ENCODE data around the gene PTPRK.

PTPRK gene

GRCh38 chr6:128171182-128171581 is 349.2 kb downstream of the PTPRK start:
- no peak for DNase-seq

- DNase-seq: no peak
Measured at GRCh38 chr6:128168244-128168643, 352.2 kb downstream of the PTPRK start.

DNA sequence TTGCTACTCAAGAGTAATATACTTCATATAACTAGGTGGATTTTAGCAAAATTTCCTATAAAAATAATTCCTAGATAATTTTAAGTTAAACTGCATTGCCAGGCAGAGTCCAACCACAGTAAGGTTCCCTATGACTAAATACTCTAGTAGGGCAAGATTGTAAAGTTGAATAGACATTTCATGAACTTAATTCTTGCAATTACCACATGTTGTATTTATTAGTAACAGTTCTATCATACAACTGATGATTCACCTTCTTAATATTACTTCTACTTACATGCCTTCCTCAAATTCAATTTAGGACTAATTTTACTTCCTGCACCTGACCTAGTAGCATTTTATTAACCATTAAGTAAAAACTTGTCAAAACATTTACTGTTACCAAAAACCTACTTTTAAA is 352.8 kb downstream of the PTPRK start:
- DNase-seq: no peak

GRCh38 chr6:128164254-128164653 is 356.1 kb downstream of the PTPRK start:
- DNase-seq: no peak

GRCh38 chr6:128162423-128162822 is 358.0 kb downstream of the PTPRK start:
- no peak for DNase-seq

GRCh38 chr6:128161839-128162238 is 358.6 kb downstream of the PTPRK start:
- DNase-seq: no peak

DNA sequence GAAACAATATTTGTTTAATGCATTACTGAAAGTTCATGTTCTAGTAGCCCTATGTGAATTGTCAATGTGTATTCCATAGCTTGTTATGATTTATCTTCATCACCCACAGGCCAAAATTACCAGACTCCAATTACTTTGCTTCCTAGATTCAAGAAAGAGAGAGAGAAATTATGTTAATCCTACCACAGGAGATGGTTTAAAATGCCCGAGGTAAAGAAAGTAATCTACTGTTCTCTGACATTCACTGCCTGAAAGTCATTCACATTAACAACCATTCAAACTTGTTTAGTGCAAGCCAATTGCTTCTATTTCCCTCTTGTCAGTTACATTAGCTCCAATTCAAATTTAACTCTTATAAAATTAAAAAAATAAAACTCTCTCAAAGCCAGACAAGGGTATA is 359.1 kb downstream of the PTPRK start:
- DNase-seq: no peak

DNA sequence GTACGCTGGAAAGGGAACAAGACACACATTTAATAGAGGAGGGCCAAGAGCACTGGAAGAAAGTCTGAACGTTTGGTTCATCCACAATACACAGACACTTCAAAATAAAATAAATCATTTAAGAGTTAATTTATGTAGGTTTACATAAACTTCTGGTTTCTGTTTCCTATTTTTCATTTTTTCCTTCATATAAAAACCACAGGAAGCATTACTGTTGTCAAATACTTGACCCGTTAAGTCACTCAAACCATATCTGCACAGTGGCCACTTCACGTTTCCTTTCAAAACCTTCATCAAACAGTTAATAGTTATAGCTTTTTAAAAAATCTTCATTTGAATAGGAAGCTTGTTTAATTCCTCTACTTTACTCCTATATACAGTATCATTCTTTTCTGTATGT is 361.9 kb downstream of the PTPRK start:
- DNase-seq: no peak

DNA sequence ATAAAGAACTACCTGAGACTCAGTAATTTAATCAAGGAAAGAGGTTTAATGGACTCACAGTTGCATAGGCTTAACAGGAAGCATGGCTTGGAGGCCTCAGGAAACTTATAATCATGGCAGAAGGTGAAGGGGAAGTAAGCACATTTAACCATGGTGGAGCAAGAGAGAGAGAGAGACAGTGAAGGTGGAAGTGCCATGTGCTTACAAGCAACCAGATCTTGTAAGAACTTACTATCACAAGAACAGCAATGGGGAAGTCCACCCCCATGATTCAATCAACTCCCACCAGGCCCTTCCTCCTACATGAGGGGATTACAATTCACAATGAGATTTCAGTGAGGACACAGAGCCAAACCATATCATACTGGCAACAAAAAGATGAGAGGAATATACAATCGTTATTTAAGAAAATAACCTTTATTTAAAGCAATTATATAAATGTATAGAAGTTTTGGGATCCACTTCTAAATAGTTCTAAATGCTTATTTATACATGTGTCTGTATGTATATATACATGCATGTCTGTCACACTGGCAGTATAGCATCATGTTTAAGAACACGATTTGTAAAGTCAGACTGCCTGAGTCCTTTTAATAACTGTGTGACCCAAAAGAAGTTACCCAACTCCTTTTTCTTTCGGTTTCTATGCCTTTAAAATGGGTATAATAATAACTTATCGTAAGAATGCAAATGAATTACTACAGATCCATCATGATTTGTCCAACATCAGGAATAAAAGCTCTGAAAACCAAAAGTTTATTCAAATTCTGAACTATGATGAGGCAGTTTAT is 363.9 kb downstream of the PTPRK start:
- DNase-seq: no peak

DNA sequence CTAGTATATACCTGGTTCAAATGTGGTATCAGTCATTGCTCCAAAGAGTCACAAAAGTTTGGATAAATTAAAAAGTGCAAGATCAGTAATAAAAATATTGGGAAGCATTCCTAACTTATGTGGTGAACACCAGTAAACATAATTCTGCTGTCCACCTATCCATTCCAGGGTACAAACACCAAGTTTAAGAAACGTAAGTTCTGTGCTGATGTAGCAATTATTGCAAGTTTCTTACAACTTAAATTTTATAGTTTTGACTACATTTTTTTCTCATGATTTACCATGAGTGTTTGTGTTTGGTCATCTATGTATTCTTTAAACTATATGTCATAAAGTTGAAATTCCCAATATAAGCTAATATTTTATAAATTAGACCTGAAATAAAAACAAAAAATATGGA is 364.6 kb downstream of the PTPRK start:
- DNase-seq: no peak

- DNase-seq: no peak
Measured at GRCh38 chr6:128152551-128152950, 367.8 kb downstream of the PTPRK start.

DNA sequence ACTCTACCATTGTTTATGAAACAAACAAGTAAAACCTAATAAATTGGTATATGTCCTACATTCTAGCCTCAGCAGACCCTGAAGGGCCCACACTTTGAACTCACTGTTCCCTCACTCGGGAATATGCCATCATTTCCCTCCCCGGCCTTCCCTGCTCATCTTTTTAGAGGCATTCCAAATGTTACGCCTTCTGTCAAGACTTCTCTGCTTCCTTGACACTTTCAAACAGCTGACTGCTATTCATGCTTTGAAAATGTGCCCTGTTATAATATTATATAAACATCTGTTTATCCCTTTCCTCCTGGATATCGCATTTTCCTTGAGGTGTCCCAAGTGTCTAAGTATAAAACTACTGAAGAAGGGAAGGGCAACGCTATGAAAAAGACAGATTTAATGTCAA is 370.0 kb downstream of the PTPRK start:
- DNase-seq: no peak

DNA sequence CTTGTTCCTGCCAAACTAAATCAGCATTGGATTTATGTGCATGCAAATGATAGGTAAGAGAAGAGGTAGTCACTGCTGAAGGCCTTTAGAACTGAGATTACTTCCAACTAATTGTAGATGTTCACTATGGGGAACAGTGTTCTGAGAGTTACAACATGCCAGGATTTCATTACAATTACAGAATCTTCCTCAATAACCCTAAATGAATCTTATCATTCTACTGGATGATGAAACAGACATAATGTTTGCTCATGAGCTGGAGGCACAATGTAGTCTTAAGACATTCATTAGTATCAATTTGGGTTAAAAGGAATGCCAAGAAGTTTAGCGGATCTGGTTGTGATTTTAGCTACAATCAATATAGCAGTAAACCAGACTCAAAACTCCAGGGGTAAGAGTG is 370.6 kb downstream of the PTPRK start:
- DNase-seq: no peak

DNA sequence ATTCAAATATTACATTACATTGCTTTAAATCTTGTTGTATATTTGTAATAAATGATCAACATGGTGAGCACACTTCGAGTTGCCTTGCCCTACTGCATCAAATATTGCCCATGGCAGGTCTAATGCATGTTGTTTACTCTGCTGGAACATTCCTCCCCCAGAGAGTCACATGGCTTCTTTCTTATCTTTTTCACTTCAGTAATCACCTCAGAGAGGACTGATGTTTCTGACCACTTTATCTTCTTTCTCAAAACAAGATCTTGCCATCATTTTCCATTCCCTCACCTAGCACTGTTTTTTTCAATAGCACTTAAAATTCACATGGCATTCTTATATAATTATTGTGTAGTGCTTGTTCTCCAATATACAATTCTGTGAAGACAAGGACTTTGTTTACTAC is 376.1 kb downstream of the PTPRK start:
- DNase-seq: no peak

- no peak for DNase-seq
Measured at GRCh38 chr6:128141932-128142331, 378.5 kb downstream of the PTPRK start.

GRCh38 chr6:128139519-128139918 is 380.9 kb downstream of the PTPRK start:
- no peak for DNase-seq

- no peak for DNase-seq
Measured at GRCh38 chr6:128138694-128139093, 381.7 kb downstream of the PTPRK start.

GRCh38 chr6:128135325-128135724 is 385.1 kb downstream of the PTPRK start:
- no peak for DNase-seq

DNA sequence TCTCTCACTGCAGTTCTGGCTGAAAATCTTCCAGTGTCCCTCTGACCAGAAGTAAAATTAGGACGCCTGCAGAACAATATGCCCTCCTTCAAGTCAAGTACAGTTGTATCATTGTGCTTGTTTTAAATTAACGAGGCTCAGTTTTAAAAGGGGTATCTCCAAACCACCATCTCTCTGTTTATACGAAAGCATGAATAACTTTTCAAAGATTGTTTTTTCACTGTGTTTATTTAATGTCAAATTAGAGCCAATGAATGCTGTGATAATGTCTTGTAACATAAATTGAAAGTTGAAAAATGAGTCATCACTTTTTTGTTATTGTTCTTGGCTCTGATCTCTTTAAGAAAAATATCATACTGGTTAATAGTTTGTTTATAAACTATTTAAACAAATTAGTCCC is 388.8 kb downstream of the PTPRK start:
- no peak for DNase-seq

DNA sequence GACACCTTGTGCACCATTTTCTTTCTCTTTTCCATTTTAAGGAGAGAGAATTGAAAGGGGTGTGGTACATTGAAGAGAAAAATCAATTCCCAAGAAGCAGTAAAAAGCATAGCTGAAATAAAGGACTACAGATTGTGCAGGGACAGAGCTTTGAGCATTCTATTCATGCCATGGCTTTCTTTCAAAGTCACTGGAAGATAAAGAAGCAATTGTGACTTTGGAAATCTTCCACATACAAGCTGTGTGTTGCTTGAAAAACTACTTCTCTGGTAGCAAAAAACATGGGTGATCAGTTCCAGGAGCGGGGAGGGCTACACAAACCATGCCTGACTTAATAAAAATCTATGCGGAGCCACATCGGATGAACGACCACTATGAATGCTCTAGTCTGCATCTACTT is 389.4 kb downstream of the PTPRK start:
- no peak for DNase-seq

GRCh38 chr6:128129679-128130078 is 390.7 kb downstream of the PTPRK start:
- DNase-seq: no peak

- DNase-seq: no peak
Measured at GRCh38 chr6:128127650-128128049, 392.7 kb downstream of the PTPRK start.

DNA sequence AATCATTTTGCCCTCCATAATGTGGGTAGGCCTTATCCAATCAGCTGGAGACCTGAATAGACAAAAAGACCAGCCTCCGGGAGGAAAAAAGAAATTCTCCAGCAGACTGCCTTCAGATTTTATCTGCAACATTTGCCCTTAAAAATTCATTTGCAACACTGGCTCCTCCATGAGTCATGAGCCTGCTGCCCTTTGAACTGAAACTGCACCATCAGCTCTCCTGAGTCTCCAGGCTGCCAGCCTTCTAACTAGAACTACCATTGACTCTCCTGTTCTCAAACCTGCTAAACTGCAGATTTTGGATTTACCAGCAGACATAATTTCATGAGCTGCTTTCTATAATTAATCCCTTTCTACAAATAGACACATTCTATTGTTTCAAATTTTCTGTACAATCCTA is 395.7 kb downstream of the PTPRK start:
- no peak for DNase-seq

DNA sequence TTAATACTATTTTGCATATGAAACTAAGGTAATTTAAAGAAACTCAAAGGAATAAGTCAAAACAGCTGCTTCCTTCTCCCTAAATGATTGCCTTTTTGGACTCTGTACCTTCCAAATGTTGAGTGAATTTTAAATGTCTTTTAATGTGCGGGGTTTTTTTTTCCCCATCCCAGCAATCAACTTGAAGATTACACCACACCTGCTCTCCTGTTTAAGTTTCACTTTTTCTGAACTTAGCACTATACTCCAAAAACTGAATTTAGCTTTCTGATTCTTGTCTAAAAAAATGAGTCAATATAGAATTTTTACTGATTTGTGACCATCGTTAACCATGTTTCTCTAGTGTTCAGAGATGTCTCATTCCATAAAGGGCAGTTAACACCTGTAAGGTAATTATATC is 398.8 kb downstream of the PTPRK start:
- DNase-seq: no peak

- DNase-seq: no peak
Measured at GRCh38 chr6:128121190-128121589, 399.2 kb downstream of the PTPRK start.

Measured in CD4-positive, alpha-beta T cell treated with Interleukin-1 beta for 1 hour (primary cell).